Inflammatory macrophage (primary cell): ENCODE results near the gene ZSCAN21.
A peak's percentile ranks its signal among the peaks of the same experiment; 100 is the strongest.

Experiments used
- DNase-seq, 2 donors: peaks; one replicate each; pipeline ENCODE4 v3.0.0-alpha.2; 2020 to 2022

The ZSCAN21 gene

GRCh38 chr7:100029596-100029995 lies 20.0 kb upstream of the ZSCAN21 start:
- no peak for DNase-seq

- DNase-seq = no peak
Observed at GRCh38 chr7:100033526-100033925, 16.0 kb upstream of the ZSCAN21 start.

GRCh38 chr7:100034871-100035510 lies 14.6 kb upstream of the ZSCAN21 start:
- DNase-seq = no peak

- DNase-seq = peak; percentile 52 to 60
Observed at GRCh38 chr7:100035876-100036275, 13.7 kb upstream of the ZSCAN21 start.

- DNase-seq = no peak
Observed at GRCh38 chr7:100038326-100038725, 11.2 kb upstream of the ZSCAN21 start.

GRCh38 chr7:100040575-100040974 lies 9.0 kb upstream of the ZSCAN21 start:
- DNase-seq = no peak

GRCh38 chr7:100044718-100045117 lies 4.9 kb upstream of the ZSCAN21 start:
- peak; percentile 48 to 70 for DNase-seq

- DNase-seq = no peak
Observed at GRCh38 chr7:100048680-100049079, 894 bp upstream of the ZSCAN21 start.

- DNase-seq = no peak
Observed at GRCh38 chr7:100051611-100052010, 2.0 kb downstream of the ZSCAN21 start.

GRCh38 chr7:100053215-100053614 lies 3.6 kb downstream of the ZSCAN21 start:
- peak; percentile 63 to 71 for DNase-seq

- DNase-seq = no peak
Observed at GRCh38 chr7:100057006-100057405, 7.4 kb downstream of the ZSCAN21 start.

- no peak for DNase-seq
Observed at GRCh38 chr7:100059251-100059739, 9.7 kb downstream of the ZSCAN21 start.

GRCh38 chr7:100061518-100062193 lies 12.1 kb downstream of the ZSCAN21 start:
- DNase-seq = no peak

GRCh38 chr7:100063376-100063775 lies 13.8 kb downstream of the ZSCAN21 start:
- DNase-seq = no peak

GRCh38 chr7:100064162-100064561 lies 14.6 kb downstream of the ZSCAN21 start:
- DNase-seq = no peak

GRCh38 chr7:100065452-100066186 lies 16.0 kb downstream of the ZSCAN21 start:
- no peak for DNase-seq

GRCh38 chr7:100066953-100067352 lies 17.4 kb downstream of the ZSCAN21 start:
- no peak for DNase-seq

GRCh38 chr7:100069991-100070390 lies 20.4 kb downstream of the ZSCAN21 start:
- DNase-seq = no peak

GRCh38 chr7:100071018-100071723 lies 21.6 kb downstream of the ZSCAN21 start:
- no peak for DNase-seq

- DNase-seq = no peak
Observed at GRCh38 chr7:100072462-100072861, 22.9 kb downstream of the ZSCAN21 start.

GRCh38 chr7:100074841-100075240 lies 25.3 kb downstream of the ZSCAN21 start:
- no peak for DNase-seq

GRCh38 chr7:100075418-100075817 lies 25.8 kb downstream of the ZSCAN21 start:
- no peak for DNase-seq

- DNase-seq = no peak
Observed at GRCh38 chr7:100077205-100077604, 27.6 kb downstream of the ZSCAN21 start.
